Ishikawa (cell line): ENCODE measurements around the gene GSTA1.

Source experiments
- CEBPB ChIP-seq: IDR thresholded peaks from 2 replicates; pipeline ENCODE4 v1.6.1; 2012
- EP300 ChIP-seq: IDR thresholded peaks from 2 replicates; pipeline ENCODE4 v1.6.1; 2012; ENCODE audit warnings: borderline replicate concordance
- FOXM1 ChIP-seq: IDR thresholded peaks from 2 replicates; pipeline ENCODE4 v1.6.1; 2012; ENCODE audit warnings: low read depth, borderline replicate concordance
- MAX ChIP-seq: IDR thresholded peaks from 2 replicates; pipeline ENCODE4 v1.6.1; 2012
- NFIC ChIP-seq: IDR thresholded peaks from 2 replicates; pipeline ENCODE4 v1.6.1; 2012
- RAD21 ChIP-seq: IDR thresholded peaks from 2 replicates; pipeline ENCODE4 v1.6.1; 2012; ENCODE audit warnings: low read depth
- REST ChIP-seq: IDR thresholded peaks from 2 replicates; pipeline ENCODE4 v1.6.1; 2012; ENCODE audit warnings: low read depth, mild to moderate bottlenecking
- TAF1 ChIP-seq: IDR thresholded peaks from 2 replicates; pipeline ENCODE4 v1.6.1; 2012; ENCODE audit warnings: low read depth, mild to moderate bottlenecking
- TEAD4 ChIP-seq: IDR thresholded peaks from 2 replicates; pipeline ENCODE4 v1.6.1; 2012
- USF1 ChIP-seq: IDR thresholded peaks from 2 replicates; pipeline ENCODE4 v1.6.1; 2012

GRCh38 chr6:52745764-52746201, 57.8 kb downstream of the GSTA1 start:
- TF ChIP-seq REST (no peak), MAX (no peak), CEBPB (no peak), TAF1 (no peak), NFIC (no peak), TEAD4 (no peak), EP300 (no peak), USF1 (no peak), FOXM1 (no peak), RAD21 (no peak)
